Mesendoderm (in vitro differentiated cells): Measurements from ENCODE around the gene RFPL4A.

Experiments
- DNase-seq: peaks from one replicate; pipeline ENCODE4 v3.0.0; 2013
- H2AK5ac ChIP-seq: 2 replicates; pipeline ENCODE4 v1.6.1; 2013; ENCODE audit warnings: low read length, inconsistent platforms
- H2BK120ac ChIP-seq: 2 replicates; pipeline ENCODE4 v1.6.1; 2013; ENCODE audit warnings: low read depth, mild to moderate bottlenecking, low read length, moderate library complexity, mixed read lengths
- H2BK15ac ChIP-seq: replicated peaks from 2 replicates; pipeline ENCODE4 v1.6.1; 2013; ENCODE audit warnings: low read depth, mild to moderate bottlenecking, moderate library complexity
- H2BK5ac ChIP-seq: 2 replicates; pipeline ENCODE4 v1.6.1; 2013; ENCODE audit warnings: low read length, inconsistent platforms
- H3K18ac ChIP-seq: 2 replicates; pipeline ENCODE4 v1.6.1; 2013; ENCODE audit warnings: mild to moderate bottlenecking, low read length, mixed read lengths
- H3K23ac ChIP-seq: one replicate; pipeline ENCODE4 v1.6.1; 2013; ENCODE audit warnings: low read length
- H3K27ac ChIP-seq: 2 replicates; pipeline ENCODE4 v1.5.1; 2013; ENCODE audit warnings: low read depth, mild to moderate bottlenecking, inconsistent platforms, low read length, moderate library complexity
- H3K27me3 ChIP-seq: 2 replicates; pipeline ENCODE4 v1.6.1; 2013; ENCODE audit warnings: low read length, control low read depth, mild to moderate bottlenecking, inconsistent platforms; ENCODE audit not compliant: insufficient read depth, poor library complexity
- H3K36me3 ChIP-seq: 2 replicates; pipeline ENCODE4 v1.6.1; 2013; ENCODE audit warnings: low read length, inconsistent platforms; ENCODE audit not compliant: control insufficient read depth, insufficient read depth
- H3K4ac ChIP-seq: one replicate; pipeline ENCODE4 v1.6.1; 2013; ENCODE audit warnings: low read depth, mild to moderate bottlenecking, low read length, moderate library complexity
- H3K4me1 ChIP-seq: 2 replicates; pipeline ENCODE4 v1.6.1; 2013; ENCODE audit warnings: low read depth, low read length, inconsistent platforms; ENCODE audit not compliant: control insufficient read depth
- H3K4me2 ChIP-seq: 2 replicates; pipeline ENCODE4 v1.6.1; 2013; ENCODE audit warnings: low read length
- H3K4me3 ChIP-seq: 2 replicates; pipeline ENCODE4 v1.5.1; 2013; ENCODE audit warnings: mild to moderate bottlenecking, low read length
- H3K56ac ChIP-seq: one replicate; pipeline ENCODE4 v1.6.1; 2013; ENCODE audit warnings: low read length
- H3K79me1 ChIP-seq: 2 replicates; pipeline ENCODE4 v1.6.1; 2013; ENCODE audit warnings: low read length, inconsistent platforms
- H3K79me2 ChIP-seq: 2 replicates; pipeline ENCODE4 v1.6.1; 2013; ENCODE audit warnings: mild to moderate bottlenecking, low read length; ENCODE audit not compliant: control insufficient read depth, insufficient read depth
- H3K9ac ChIP-seq: 2 replicates; pipeline ENCODE4 v1.6.1; 2013; ENCODE audit warnings: low read length, inconsistent platforms
- H4K5ac ChIP-seq: one replicate; pipeline ENCODE4 v1.6.1; 2013; ENCODE audit warnings: low read length
- H4K8ac ChIP-seq: one replicate; pipeline ENCODE4 v1.6.1; 2013; ENCODE audit warnings: low read depth, mild to moderate bottlenecking, control low read depth, low read length, moderate library complexity
- WGBS: extraction: QIAGEN DNeasy Blood & Tissue Kit; methylation state at CpG from one replicate; pipeline ENCODE4 v1.1.7; 2013; ENCODE audit warnings: low lambda C conversion rate, missing lambda C conversion rate; ENCODE audit not compliant: insufficient coverage; ENCODE audit errors: extremely low coverage; 5-methylcytosine and 5-hydroxymethylcytosine counted together

Gene RFPL4A

GRCh38 chr19:55802281-55802680 is 43.4 kb downstream of the RFPL4A start:
- H3K9ac ChIP-seq = no peak overlapping the region
- H3K27ac ChIP-seq = no peak overlapping the region
- no peaks in the 10 kb centered on the region for H3K79me1 ChIP-seq
- H3K27me3 ChIP-seq = no peaks in the 10 kb centered on the region
- no peak overlapping the region for H4K8ac ChIP-seq
- no peak overlapping the region for H3K18ac ChIP-seq
- H3K4me3 ChIP-seq = no peak overlapping the region
- H2BK5ac ChIP-seq = no peak overlapping the region
- no peak overlapping the region for H2BK15ac ChIP-seq
- no peak overlapping the region for H3K56ac ChIP-seq
- no CpG with 5 or more reads among the region's 2 CpGs for WGBS
- no peaks in the 10 kb centered on the region for H3K79me2 ChIP-seq
- no peaks in the 10 kb centered on the region for H3K4me1 ChIP-seq
- H3K36me3 ChIP-seq = no peaks in the 10 kb centered on the region
- no peak overlapping the region for H4K5ac ChIP-seq
- H2AK5ac ChIP-seq = no peak overlapping the region
- no peak overlapping the region for H3K4me2 ChIP-seq
- H3K4ac ChIP-seq = no peak overlapping the region
- H2BK120ac ChIP-seq = no peak overlapping the region
- H3K23ac ChIP-seq = no peak overlapping the region
- DNase-seq = no peak

GRCh38 chr19:55809381-55810058 is 50.6 kb downstream of the RFPL4A start:
- Histone ChIP-seq H3K4me3 (no peak overlapping the region), H4K5ac (no peak overlapping the region), H3K56ac (no peak overlapping the region), H3K9ac (no peak overlapping the region), H3K23ac (no peak overlapping the region), H3K27me3 (no peaks in the 10 kb centered on the region), H3K4me1 (no peaks in the 10 kb centered on the region), H4K8ac (no peak overlapping the region), H2AK5ac (no peak overlapping the region), H3K36me3 (no peaks in the 10 kb centered on the region), H3K4ac (no peak overlapping the region), H3K4me2 (no peak overlapping the region), H3K27ac (no peak overlapping the region), H2BK5ac (no peak overlapping the region), H3K18ac (no peak overlapping the region), H3K79me2 (no peaks in the 10 kb centered on the region), H2BK15ac (no peak overlapping the region), H2BK120ac (no peak overlapping the region), H3K79me1 (no peaks in the 10 kb centered on the region)
- no CpG with 5 or more reads among the region's 20 CpGs for WGBS
- DNase-seq = peak; percentile 67

- no peaks in the 10 kb centered on the region for H3K27me3 ChIP-seq
- no peak overlapping the region for H3K27ac ChIP-seq
- no peak overlapping the region for H4K5ac ChIP-seq
- H2BK120ac ChIP-seq = no peak overlapping the region
- no peak overlapping the region for H3K18ac ChIP-seq
- no peak overlapping the region for H2BK15ac ChIP-seq
- H3K4me2 ChIP-seq = no peak overlapping the region
- no peak overlapping the region for H3K4me3 ChIP-seq
- no peak for DNase-seq
- H2AK5ac ChIP-seq = no peak overlapping the region
- H3K23ac ChIP-seq = no peak overlapping the region
- no peak overlapping the region for H3K56ac ChIP-seq
- H3K36me3 ChIP-seq = no peaks in the 10 kb centered on the region
- H3K4ac ChIP-seq = no peak overlapping the region
- no peak overlapping the region for H3K9ac ChIP-seq
- H2BK5ac ChIP-seq = no peak overlapping the region
- no peaks in the 10 kb centered on the region for H3K79me2 ChIP-seq
- WGBS = no CpG with 5 or more reads among the region's 3 CpGs
- no peaks in the 10 kb centered on the region for H3K4me1 ChIP-seq
- no peak overlapping the region for H4K8ac ChIP-seq
- H3K79me1 ChIP-seq = no peaks in the 10 kb centered on the region
These were observed 52.4 kb downstream of the RFPL4A start for GRCh38 chr19:55811340-55811739.

GRCh38 chr19:55812449-55812848 is 53.6 kb downstream of the RFPL4A start:
- no peak overlapping the region for H2AK5ac ChIP-seq
- H4K8ac ChIP-seq = no peak overlapping the region
- no peak overlapping the region for H3K4me2 ChIP-seq
- no peak overlapping the region for H3K27ac ChIP-seq
- no peak for DNase-seq
- H2BK15ac ChIP-seq = no peak overlapping the region
- no CpG with 5 or more reads among the region's 7 CpGs for WGBS
- H3K79me2 ChIP-seq = no peaks in the 10 kb centered on the region
- H3K4me1 ChIP-seq = no peaks in the 10 kb centered on the region
- no peaks in the 10 kb centered on the region for H3K27me3 ChIP-seq
- H3K36me3 ChIP-seq = no peaks in the 10 kb centered on the region
- H3K4me3 ChIP-seq = no peak overlapping the region
- H3K18ac ChIP-seq = no peak overlapping the region
- no peak overlapping the region for H3K9ac ChIP-seq
- no peak overlapping the region for H3K23ac ChIP-seq
- H2BK5ac ChIP-seq = no peak overlapping the region
- no peaks in the 10 kb centered on the region for H3K79me1 ChIP-seq
- H4K5ac ChIP-seq = no peak overlapping the region
- H3K4ac ChIP-seq = no peak overlapping the region
- H3K56ac ChIP-seq = no peak overlapping the region
- no peak overlapping the region for H2BK120ac ChIP-seq
